Measurements from ENCODE around the gene TNFRSF14. TPM values are rescaled to one million over a fixed set of nuclear protein-coding genes. Genes with fewer than 3 reads are reported as not detected.

The TNFRSF14 gene
- total and polyA plus RNA-seq, 2 experiments from 2014 or later: not detected

GRCh38 chr1:2538872-2539271, 17.3 kb upstream of the TNFRSF14 start (continued):
- TF ChIP-seq, protein P1, sequence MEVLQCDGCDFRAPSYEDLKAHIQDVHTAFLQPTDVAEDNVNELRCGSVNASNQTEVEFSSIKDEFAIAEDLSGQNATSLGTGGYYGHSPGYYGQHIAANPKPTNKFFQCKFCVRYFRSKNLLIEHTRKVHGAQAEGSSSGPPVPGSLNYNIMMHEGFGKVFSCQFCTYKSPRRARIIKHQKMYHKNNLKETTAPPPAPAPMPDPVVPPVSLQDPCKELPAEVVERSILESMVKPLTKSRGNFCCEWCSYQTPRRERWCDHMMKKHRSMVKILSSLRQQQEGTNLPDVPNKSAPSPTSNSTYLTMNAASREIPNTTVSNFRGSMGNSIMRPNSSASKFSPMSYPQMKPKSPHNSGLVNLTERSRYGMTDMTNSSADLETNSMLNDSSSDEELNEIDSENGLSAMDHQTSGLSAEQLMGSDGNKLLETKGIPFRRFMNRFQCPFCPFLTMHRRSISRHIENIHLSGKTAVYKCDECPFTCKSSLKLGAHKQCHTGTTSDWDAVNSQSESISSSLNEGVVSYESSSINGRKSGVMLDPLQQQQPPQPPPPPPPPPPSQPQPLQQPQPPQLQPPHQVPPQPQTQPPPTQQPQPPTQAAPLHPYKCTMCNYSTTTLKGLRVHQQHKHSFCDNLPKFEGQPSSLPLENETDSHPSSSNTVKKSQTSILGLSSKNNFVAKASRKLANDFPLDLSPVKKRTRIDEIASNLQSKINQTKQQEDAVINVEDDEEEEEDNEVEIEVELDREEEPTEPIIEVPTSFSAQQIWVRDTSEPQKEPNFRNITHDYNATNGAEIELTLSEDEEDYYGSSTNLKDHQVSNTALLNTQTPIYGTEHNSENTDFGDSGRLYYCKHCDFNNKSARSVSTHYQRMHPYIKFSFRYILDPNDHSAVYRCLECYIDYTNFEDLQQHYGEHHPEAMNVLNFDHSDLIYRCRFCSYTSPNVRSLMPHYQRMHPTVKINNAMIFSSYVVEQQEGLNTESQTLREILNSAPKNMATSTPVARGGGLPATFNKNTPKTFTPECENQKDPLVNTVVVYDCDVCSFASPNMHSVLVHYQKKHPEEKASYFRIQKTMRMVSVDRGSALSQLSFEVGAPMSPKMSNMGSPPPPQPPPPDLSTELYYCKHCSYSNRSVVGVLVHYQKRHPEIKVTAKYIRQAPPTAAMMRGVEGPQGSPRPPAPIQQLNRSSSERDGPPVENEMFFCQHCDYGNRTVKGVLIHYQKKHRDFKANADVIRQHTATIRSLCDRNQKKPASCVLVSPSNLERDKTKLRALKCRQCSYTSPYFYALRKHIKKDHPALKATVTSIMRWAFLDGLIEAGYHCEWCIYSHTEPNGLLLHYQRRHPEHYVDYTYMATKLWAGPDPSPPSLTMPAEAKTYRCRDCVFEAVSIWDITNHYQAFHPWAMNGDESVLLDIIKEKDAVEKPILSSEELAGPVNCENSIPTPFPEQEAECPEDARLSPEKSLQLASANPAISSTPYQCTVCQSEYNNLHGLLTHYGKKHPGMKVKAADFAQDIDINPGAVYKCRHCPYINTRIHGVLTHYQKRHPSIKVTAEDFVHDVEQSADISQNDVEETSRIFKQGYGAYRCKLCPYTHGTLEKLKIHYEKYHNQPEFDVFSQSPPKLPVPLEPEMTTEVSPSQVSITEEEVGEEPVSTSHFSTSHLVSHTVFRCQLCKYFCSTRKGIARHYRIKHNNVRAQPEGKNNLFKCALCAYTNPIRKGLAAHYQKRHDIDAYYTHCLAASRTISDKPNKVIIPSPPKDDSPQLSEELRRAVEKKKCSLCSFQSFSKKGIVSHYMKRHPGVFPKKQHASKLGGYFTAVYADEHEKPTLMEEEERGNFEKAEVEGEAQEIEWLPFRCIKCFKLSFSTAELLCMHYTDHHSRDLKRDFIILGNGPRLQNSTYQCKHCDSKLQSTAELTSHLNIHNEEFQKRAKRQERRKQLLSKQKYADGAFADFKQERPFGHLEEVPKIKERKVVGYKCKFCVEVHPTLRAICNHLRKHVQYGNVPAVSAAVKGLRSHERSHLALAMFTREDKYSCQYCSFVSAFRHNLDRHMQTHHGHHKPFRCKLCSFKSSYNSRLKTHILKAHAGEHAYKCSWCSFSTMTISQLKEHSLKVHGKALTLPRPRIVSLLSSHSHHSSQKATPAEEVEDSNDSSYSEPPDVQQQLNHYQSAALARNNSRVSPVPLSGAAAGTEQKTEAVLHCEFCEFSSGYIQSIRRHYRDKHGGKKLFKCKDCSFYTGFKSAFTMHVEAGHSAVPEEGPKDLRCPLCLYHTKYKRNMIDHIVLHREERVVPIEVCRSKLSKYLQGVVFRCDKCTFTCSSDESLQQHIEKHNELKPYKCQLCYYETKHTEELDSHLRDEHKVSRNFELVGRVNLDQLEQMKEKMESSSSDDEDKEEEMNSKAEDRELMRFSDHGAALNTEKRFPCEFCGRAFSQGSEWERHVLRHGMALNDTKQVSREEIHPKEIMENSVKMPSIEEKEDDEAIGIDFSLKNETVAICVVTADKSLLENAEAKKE (CRISPR knock-in tag; IDR thresholded peaks at IDR 0.05): no peak

- H3K27me3 ChIP-seq (ENCODE audit: insufficient read depth): peaks cover 25% of the 10 kb centered on the region
- no peak overlapping the region for H3K4me2 ChIP-seq
- TF ChIP-seq, protein P2, sequence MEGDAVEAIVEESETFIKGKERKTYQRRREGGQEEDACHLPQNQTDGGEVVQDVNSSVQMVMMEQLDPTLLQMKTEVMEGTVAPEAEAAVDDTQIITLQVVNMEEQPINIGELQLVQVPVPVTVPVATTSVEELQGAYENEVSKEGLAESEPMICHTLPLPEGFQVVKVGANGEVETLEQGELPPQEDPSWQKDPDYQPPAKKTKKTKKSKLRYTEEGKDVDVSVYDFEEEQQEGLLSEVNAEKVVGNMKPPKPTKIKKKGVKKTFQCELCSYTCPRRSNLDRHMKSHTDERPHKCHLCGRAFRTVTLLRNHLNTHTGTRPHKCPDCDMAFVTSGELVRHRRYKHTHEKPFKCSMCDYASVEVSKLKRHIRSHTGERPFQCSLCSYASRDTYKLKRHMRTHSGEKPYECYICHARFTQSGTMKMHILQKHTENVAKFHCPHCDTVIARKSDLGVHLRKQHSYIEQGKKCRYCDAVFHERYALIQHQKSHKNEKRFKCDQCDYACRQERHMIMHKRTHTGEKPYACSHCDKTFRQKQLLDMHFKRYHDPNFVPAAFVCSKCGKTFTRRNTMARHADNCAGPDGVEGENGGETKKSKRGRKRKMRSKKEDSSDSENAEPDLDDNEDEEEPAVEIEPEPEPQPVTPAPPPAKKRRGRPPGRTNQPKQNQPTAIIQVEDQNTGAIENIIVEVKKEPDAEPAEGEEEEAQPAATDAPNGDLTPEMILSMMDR (conservative IDR thresholded peaks at IDR 0.05; ENCODE audit: low read depth in 2 of 2): peak; percentile 50 to 55
- TF ChIP-seq, protein P3, sequence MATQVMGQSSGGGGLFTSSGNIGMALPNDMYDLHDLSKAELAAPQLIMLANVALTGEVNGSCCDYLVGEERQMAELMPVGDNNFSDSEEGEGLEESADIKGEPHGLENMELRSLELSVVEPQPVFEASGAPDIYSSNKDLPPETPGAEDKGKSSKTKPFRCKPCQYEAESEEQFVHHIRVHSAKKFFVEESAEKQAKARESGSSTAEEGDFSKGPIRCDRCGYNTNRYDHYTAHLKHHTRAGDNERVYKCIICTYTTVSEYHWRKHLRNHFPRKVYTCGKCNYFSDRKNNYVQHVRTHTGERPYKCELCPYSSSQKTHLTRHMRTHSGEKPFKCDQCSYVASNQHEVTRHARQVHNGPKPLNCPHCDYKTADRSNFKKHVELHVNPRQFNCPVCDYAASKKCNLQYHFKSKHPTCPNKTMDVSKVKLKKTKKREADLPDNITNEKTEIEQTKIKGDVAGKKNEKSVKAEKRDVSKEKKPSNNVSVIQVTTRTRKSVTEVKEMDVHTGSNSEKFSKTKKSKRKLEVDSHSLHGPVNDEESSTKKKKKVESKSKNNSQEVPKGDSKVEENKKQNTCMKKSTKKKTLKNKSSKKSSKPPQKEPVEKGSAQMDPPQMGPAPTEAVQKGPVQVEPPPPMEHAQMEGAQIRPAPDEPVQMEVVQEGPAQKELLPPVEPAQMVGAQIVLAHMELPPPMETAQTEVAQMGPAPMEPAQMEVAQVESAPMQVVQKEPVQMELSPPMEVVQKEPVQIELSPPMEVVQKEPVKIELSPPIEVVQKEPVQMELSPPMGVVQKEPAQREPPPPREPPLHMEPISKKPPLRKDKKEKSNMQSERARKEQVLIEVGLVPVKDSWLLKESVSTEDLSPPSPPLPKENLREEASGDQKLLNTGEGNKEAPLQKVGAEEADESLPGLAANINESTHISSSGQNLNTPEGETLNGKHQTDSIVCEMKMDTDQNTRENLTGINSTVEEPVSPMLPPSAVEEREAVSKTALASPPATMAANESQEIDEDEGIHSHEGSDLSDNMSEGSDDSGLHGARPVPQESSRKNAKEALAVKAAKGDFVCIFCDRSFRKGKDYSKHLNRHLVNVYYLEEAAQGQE (IDR thresholded peaks at IDR 0.05; ENCODE audit: unreplicated experiment): no peak
- Mint-ChIP-seq H3K9me3 (no peaks in the 10 kb centered on the region), H3K4me3 (no peak overlapping the region), H3K4me1 (peaks cover 13% of the 10 kb centered on the region), H3K36me3 (ENCODE audit: low read depth) (no peaks in the 10 kb centered on the region), H3K27me3 (ENCODE audit: insufficient read depth, low read depth, poor library complexity) (peaks cover 27% of the 10 kb centered on the region), H3K27ac (no peak overlapping the region)
- no peak overlapping the region for H2AFZ ChIP-seq
- H3F3A ChIP-seq (replicated peaks; ENCODE audit: low read depth): 0 out of 2 replicates have a peak, but pooled peaks cover 3% of the 10 kb centered on the region
- ATAC-seq: peak; percentile 54
- no peaks in the 10 kb centered on the region for H3K36me3 ChIP-seq (ENCODE audit: insufficient read depth)
- H3K4me1 ChIP-seq (ENCODE audit: insufficient read depth): peaks cover 17% of the 10 kb centered on the region
- no peaks in the 10 kb centered on the region for H4K20me1 ChIP-seq (replicated peaks; ENCODE audit: insufficient read depth)
- no peak overlapping the region for H3K27ac ChIP-seq (ENCODE audit: low read depth)
- no peaks in the 10 kb centered on the region for H3K9me2 ChIP-seq (ENCODE audit: insufficient read depth)
- H3K79me2 ChIP-seq (replicated peaks; ENCODE audit: insufficient read depth): no peaks in the 10 kb centered on the region
- DNase-seq (ENCODE audit: low spot score): peak; percentile 74
- H3K4me3 ChIP-seq: no peak overlapping the region
Measured at GRCh38 chr1:2539312-2539907, 16.8 kb upstream of the TNFRSF14 start.
